ENCODE data around the gene FAM221B.

Gene FAM221B

DNA sequence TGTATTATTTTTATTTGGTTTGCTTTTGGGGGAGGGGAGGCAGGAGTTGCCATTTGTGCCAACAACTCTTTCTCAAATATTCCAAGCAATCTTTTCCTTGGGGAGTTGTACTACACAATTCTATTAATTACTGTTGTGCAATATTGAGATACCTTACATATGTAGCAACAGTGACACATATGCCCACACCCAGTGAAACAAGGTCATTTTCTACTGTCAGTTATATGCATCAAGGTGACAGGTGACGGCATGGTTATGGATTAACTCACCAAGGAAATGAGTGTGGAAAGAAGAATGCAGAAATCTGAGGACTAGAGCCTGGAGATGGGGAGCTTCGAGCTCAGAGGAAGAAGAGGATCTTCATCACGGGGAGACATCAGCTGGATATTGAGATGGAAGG lies 56.6 kb downstream of the FAM221B start:
- DNase-seq: no peak

DNA sequence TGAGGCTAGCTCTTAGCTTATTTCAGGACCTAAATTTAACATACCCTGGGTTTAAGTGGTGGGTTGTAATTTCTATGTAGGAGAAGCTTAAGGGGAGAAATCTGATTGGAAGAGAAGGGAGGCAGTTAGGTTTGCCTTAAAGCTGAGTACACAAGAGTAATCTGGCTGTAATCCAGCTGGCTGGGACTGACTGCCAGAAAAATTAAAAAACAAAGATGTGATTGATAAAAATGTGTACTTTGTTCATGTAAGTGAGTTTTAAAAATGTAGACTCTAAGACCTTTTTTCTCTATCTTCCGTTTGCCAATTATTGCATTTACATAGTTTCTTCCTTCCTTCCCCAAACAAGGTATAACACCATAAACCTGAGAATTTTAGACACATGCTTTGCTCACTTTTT lies 57.0 kb downstream of the FAM221B start:
- no peaks in the 10 kb centered on the region for H3K27me3 ChIP-seq (replicated peaks in 2 of 5; ENCODE audit: control insufficient read depth in 4 of 5, insufficient read depth in 5 of 5, low read length in 4 of 5)
- ChIA-PET POLR2A (no interaction called here), CTCF (interaction anchor here (0.8 to 7.7 kb wide), 14 partner anchors 9 to 111 kb away, joined by 3 to 41 read pairs (median 4); partner anchors contain the start of genes MSMP and SPAG8)
- peaks cover 13 to 40% (median 17%) of the 10 kb centered on the region in 4 experiments for H3K4me1 ChIP-seq (ENCODE audit: control extremely low read depth in 1 of 4, control insufficient read depth in 4 of 4, insufficient read depth in 4 of 4, low read length in 3 of 4)
- H3K4me3 ChIP-seq (ENCODE audit: control insufficient read depth in 1 of 7, extremely low read depth in 1 of 7, insufficient read depth in 4 of 7, low read depth in 2 of 7, low read length in 6 of 7): no peak overlapping the region
- peaks cover 0 to 3% (median 0%) of the 10 kb centered on the region in 4 experiments for H3K36me3 ChIP-seq (ENCODE audit: control insufficient read depth in 4 of 4, insufficient read depth in 4 of 4, low read length in 3 of 4)
- WGBS (ENCODE audit: insufficient coverage): no CpG with 5 or more reads among the region's 1 CpG
- peak in 1 of 3 donors; percentile 53 for DNase-seq
- peak overlapping the region in 1 of 2 experiments; percentile 50 for H3K27ac ChIP-seq (ENCODE audit: insufficient read depth in 1 of 2, low read depth in 1 of 2, low read length in 2 of 2, poor library complexity in 1 of 2, severe bottlenecking in 2 of 2)
- H3K9me3 ChIP-seq (ENCODE audit: control extremely low read depth in 1 of 5, control insufficient read depth in 4 of 5, insufficient read depth in 2 of 5, low read depth in 1 of 5, low read length in 4 of 5): no peaks in the 10 kb centered on the region

More for the DNA sequence above, 56.6 kb downstream of the FAM221B start:
- ChIA-PET POLR2A (no interaction called here), CTCF (interaction anchor here (0.8 to 7.7 kb wide), 9 partner anchors 9 to 75 kb away, joined by 3 to 41 read pairs (median 4); partner anchors contain the start of gene MSMP)
- Histone ChIP-seq H3K27me3 (replicated peaks in 2 of 5; ENCODE audit: control insufficient read depth in 4 of 5, insufficient read depth in 5 of 5, low read length in 4 of 5) (no peaks in the 10 kb centered on the region), H3K4me3 (ENCODE audit: control insufficient read depth in 1 of 7, extremely low read depth in 1 of 7, insufficient read depth in 4 of 7, low read depth in 2 of 7, low read length in 6 of 7) (no peak overlapping the region), H3K36me3 (ENCODE audit: control insufficient read depth in 4 of 4, insufficient read depth in 4 of 4, low read length in 3 of 4) (peaks cover 0 to 3% (median 0%) of the 10 kb centered on the region in 4 experiments), H3K27ac (ENCODE audit: insufficient read depth in 1 of 2, low read depth in 1 of 2, low read length in 2 of 2, poor library complexity in 1 of 2, severe bottlenecking in 2 of 2) (no peak overlapping the region), H3K9me3 (ENCODE audit: control extremely low read depth in 1 of 5, control insufficient read depth in 4 of 5, insufficient read depth in 2 of 5, low read depth in 1 of 5, low read length in 4 of 5) (no peaks in the 10 kb centered on the region), H3K4me1 (ENCODE audit: control extremely low read depth in 1 of 4, control insufficient read depth in 4 of 4, insufficient read depth in 4 of 4, low read length in 3 of 4) (peaks cover 13 to 40% (median 17%) of the 10 kb centered on the region in 4 experiments)
- WGBS (ENCODE audit: insufficient coverage): 98% methylated on average over 3 of the region's 3 CpGs

DNA sequence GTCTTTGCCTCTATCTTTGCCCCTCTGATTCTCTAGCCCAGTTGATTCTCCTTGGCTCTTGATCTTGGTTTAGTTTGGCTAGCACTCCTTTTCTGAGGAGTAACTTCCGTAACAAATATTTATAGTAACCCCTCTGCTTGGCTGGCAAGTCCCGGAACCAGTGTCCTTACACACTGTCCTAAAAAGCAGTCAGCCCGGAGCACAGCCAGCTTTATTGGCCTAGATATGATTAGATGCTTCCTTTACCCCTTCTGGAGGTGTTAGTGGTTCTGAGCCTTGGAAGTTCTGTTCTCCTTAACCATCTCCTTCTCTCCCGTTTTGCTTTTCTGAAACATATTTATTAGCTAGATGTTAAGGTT lies 57.5 kb downstream of the FAM221B start:
- CTCF ChIA-PET: interaction anchor here (0.8 to 7.7 kb wide), 14 partner anchors 8 to 111 kb away, joined by 3 to 41 read pairs (median 4); partner anchors contain the start of genes MSMP and SPAG8
- Histone ChIP-seq H3K27ac (ENCODE audit: insufficient read depth in 1 of 2, low read depth in 1 of 2, low read length in 2 of 2, poor library complexity in 1 of 2, severe bottlenecking in 2 of 2) (peak overlapping the region in 1 of 2 experiments; percentile 50), H3K27me3 (replicated peaks in 2 of 5; ENCODE audit: control insufficient read depth in 4 of 5, insufficient read depth in 5 of 5, low read length in 4 of 5) (no peaks in the 10 kb centered on the region), H3K36me3 (ENCODE audit: control insufficient read depth in 4 of 4, insufficient read depth in 4 of 4, low read length in 3 of 4) (peaks cover 0 to 3% (median 0%) of the 10 kb centered on the region in 4 experiments), H3K4me1 (ENCODE audit: control extremely low read depth in 1 of 4, control insufficient read depth in 4 of 4, insufficient read depth in 4 of 4, low read length in 3 of 4) (peaks cover 11 to 37% (median 15%) of the 10 kb centered on the region in 4 experiments), H3K9me3 (ENCODE audit: control extremely low read depth in 1 of 5, control insufficient read depth in 4 of 5, insufficient read depth in 2 of 5, low read depth in 1 of 5, low read length in 4 of 5) (no peaks in the 10 kb centered on the region), H3K4me3 (ENCODE audit: control insufficient read depth in 1 of 7, extremely low read depth in 1 of 7, insufficient read depth in 4 of 7, low read depth in 2 of 7, low read length in 6 of 7) (peak overlapping the region in 1 of 7 experiments; percentile 17)
- no peak for DNase-seq
- WGBS (ENCODE audit: insufficient coverage): 71% methylated on average over 1 of the region's 4 CpGs
- POLR2A ChIA-PET: interaction anchor here (0.7 kb wide), 1 partner anchor 13 kb away, joined by 4 read pairs; no protein-coding TSS in a partner anchor

DNA sequence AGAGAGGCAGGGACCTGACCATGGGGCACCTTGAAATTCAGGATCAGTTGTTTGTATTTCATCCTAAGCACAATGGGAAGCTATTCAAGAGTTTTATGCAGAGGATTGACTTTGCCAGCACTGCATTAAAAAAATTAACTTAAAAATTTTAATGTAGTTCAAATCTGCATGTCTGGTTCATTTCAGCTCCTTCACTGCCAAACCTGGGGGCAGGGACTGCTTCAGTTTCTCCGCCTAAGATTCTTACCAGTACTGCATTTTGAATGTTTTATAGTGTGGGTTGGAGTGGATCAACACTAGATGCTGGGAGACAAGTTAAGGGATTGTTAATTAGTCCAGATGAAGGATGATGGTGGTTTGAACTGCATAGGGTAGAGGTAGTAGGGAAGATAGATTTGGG lies 58.8 kb downstream of the FAM221B start:
- POLR2A ChIA-PET: no interaction called here
- DNase-seq: no peak
- Histone ChIP-seq H3K27me3 (replicated peaks in 2 of 5; ENCODE audit: control insufficient read depth in 4 of 5, insufficient read depth in 5 of 5, low read length in 4 of 5) (no peaks in the 10 kb centered on the region), H3K27ac (ENCODE audit: insufficient read depth in 1 of 2, low read depth in 1 of 2, low read length in 2 of 2, poor library complexity in 1 of 2, severe bottlenecking in 2 of 2) (no peak overlapping the region), H3K4me1 (ENCODE audit: control extremely low read depth in 1 of 4, control insufficient read depth in 4 of 4, insufficient read depth in 4 of 4, low read length in 3 of 4) (peaks cover under 1 to 24% (median 3%) of the 10 kb centered on the region in 4 experiments), H3K9me3 (ENCODE audit: control extremely low read depth in 1 of 5, control insufficient read depth in 4 of 5, insufficient read depth in 2 of 5, low read depth in 1 of 5, low read length in 4 of 5) (no peaks in the 10 kb centered on the region), H3K36me3 (ENCODE audit: control insufficient read depth in 4 of 4, insufficient read depth in 4 of 4, low read length in 3 of 4) (peaks cover 0 to 3% (median 0%) of the 10 kb centered on the region in 4 experiments), H3K4me3 (ENCODE audit: control insufficient read depth in 1 of 7, extremely low read depth in 1 of 7, insufficient read depth in 4 of 7, low read depth in 2 of 7, low read length in 6 of 7) (no peak overlapping the region)
- CTCF ChIA-PET: interaction anchor here (1.1 to 7.7 kb wide), 8 partner anchors 9 to 41 kb away, joined by 3 to 41 read pairs (median 6); partner anchors contain the start of gene MSMP
- 100% methylated on average over 1 of the region's 1 CpG for WGBS (ENCODE audit: insufficient coverage)

DNA sequence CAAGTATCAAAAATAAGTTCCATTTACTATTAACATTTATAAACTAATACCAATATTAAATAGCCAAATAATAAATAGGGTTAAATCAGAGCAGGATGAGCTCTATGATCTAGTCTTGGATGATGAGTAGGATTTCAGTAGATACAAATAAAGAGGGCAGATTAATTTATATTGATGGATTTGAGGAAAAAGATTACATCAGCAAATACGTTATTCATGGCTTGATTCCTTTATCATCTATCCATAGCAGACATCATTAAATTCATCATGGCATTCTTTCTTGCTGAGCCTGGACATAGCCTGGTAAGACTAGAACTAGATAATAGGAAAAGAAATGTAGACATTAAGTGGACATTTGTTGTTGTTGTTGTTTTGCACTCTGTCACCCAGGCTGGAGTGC lies 61.1 kb downstream of the FAM221B start:
- Histone ChIP-seq H3K27ac (ENCODE audit: insufficient read depth in 1 of 2, low read depth in 1 of 2, low read length in 2 of 2, poor library complexity in 1 of 2, severe bottlenecking in 2 of 2) (no peak overlapping the region), H3K4me1 (ENCODE audit: control extremely low read depth in 1 of 4, control insufficient read depth in 4 of 4, insufficient read depth in 4 of 4, low read length in 3 of 4) (peaks cover 0 to 31% (median 2%) of the 10 kb centered on the region in 4 experiments), H3K4me3 (ENCODE audit: control insufficient read depth in 1 of 7, extremely low read depth in 1 of 7, insufficient read depth in 4 of 7, low read depth in 2 of 7, low read length in 6 of 7) (no peak overlapping the region), H3K36me3 (ENCODE audit: control insufficient read depth in 4 of 4, insufficient read depth in 4 of 4, low read length in 3 of 4) (peaks cover 0 to 3% (median 0%) of the 10 kb centered on the region in 4 experiments), H3K27me3 (replicated peaks in 2 of 5; ENCODE audit: control insufficient read depth in 4 of 5, insufficient read depth in 5 of 5, low read length in 4 of 5) (no peaks in the 10 kb centered on the region), H3K9me3 (ENCODE audit: control extremely low read depth in 1 of 5, control insufficient read depth in 4 of 5, insufficient read depth in 2 of 5, low read depth in 1 of 5, low read length in 4 of 5) (no peaks in the 10 kb centered on the region)
- no peak for DNase-seq
- CTCF ChIA-PET: interaction anchor here (1.0 to 7.7 kb wide), 3 partner anchors 13 to 40 kb away, joined by 3 to 41 read pairs (median 4); partner anchors contain the start of gene MSMP
- no CpG with 5 or more reads among the region's 1 CpG for WGBS (ENCODE audit: insufficient coverage)
- POLR2A ChIA-PET: no interaction called here

DNA sequence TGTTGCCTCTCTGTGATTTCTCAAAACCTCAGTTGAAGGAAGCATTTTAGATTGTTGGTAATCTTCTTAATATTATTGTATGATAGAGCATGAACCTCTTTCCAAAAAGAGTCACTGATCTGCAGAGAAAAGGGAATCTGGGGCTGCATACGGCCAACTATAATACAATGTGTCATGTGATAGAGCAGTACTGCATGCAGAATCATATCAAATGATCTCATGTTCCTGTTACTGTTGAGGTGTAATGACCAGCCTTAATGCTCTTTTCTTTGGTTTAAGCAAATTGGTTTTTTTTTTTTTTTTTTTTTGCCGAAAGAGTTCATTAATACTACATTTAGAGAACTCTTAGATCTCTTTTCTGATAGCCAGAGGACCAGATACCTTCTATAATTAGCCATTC lies 61.5 kb downstream of the FAM221B start:
- no peaks in the 10 kb centered on the region for H3K9me3 ChIP-seq (ENCODE audit: control extremely low read depth in 1 of 5, control insufficient read depth in 4 of 5, insufficient read depth in 2 of 5, low read depth in 1 of 5, low read length in 4 of 5)
- 43% methylated on average over 1 of the region's 2 CpGs for WGBS (ENCODE audit: insufficient coverage)
- no peak overlapping the region for H3K4me3 ChIP-seq (ENCODE audit: control insufficient read depth in 1 of 7, extremely low read depth in 1 of 7, insufficient read depth in 4 of 7, low read depth in 2 of 7, low read length in 6 of 7)
- peaks cover 0 to under 1% (median 0%) of the 10 kb centered on the region in 4 experiments for H3K36me3 ChIP-seq (ENCODE audit: control insufficient read depth in 4 of 4, insufficient read depth in 4 of 4, low read length in 3 of 4)
- ChIA-PET CTCF (interaction anchor here (1.0 to 1.3 kb wide), 2 partner anchors 31 to 40 kb away, joined by 3 to 4 read pairs; no protein-coding TSS in a partner anchor), POLR2A (no interaction called here)
- H3K4me1 ChIP-seq (ENCODE audit: control extremely low read depth in 1 of 4, control insufficient read depth in 4 of 4, insufficient read depth in 4 of 4, low read length in 3 of 4): peaks cover 0 to 35% (median 2%) of the 10 kb centered on the region in 4 experiments
- H3K27me3 ChIP-seq (replicated peaks in 2 of 5; ENCODE audit: control insufficient read depth in 4 of 5, insufficient read depth in 5 of 5, low read length in 4 of 5): no peaks in the 10 kb centered on the region
- DNase-seq: peak in 1 of 3 donors; percentile 25
- no peak overlapping the region for H3K27ac ChIP-seq (ENCODE audit: insufficient read depth in 1 of 2, low read depth in 1 of 2, low read length in 2 of 2, poor library complexity in 1 of 2, severe bottlenecking in 2 of 2)
